ENCODE data around the gene ACTC1.

The ACTC1 gene

DNA sequence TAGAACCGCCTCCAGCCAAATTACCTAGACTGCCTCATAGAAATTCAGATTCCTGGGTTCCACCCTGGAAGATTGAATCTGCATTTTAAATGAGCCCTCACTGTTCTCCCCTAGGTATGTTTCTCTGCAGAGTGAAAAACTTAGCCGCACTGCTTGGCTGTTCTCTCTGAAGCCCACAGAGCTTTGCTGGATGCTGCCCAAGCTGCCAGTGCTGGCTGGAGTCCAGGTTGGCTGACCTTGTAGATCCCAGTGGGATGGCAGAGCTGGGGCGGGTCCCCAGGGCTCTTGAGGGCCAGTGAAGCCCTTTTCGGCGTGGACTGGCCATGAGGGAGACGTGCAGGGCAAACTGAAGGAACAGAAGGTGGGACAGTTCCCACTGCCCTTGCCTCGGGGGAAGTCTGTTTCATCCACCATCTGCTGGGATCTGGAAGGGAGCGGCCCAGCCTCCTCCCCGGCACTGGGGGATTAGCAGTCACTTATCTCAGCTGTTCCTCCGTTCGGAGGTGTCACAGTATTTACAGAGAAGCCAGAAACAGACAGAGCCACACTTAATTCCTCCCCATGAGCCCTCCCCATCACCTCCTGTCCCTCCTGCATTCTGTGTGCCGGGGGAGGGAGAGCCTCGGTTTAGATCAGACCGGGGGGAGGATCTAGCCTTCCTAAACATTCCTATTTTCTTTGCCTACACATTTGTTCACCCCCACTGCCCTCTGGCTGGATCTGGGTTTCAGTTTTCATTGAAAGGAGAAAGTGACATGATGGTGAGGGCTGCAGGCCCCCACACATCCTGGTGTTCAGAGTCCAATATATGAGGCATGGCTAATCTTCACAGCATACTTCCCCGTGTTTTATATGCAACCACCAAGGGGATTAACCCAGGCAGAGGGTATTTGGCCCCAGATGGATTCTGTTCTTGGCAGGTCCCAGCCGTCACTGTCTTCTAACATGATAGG lies 4.1 kb upstream of the ACTC1 start:
- peak; percentile 90 for DNase-seq (ENCODE audit: low spot score)

DNA sequence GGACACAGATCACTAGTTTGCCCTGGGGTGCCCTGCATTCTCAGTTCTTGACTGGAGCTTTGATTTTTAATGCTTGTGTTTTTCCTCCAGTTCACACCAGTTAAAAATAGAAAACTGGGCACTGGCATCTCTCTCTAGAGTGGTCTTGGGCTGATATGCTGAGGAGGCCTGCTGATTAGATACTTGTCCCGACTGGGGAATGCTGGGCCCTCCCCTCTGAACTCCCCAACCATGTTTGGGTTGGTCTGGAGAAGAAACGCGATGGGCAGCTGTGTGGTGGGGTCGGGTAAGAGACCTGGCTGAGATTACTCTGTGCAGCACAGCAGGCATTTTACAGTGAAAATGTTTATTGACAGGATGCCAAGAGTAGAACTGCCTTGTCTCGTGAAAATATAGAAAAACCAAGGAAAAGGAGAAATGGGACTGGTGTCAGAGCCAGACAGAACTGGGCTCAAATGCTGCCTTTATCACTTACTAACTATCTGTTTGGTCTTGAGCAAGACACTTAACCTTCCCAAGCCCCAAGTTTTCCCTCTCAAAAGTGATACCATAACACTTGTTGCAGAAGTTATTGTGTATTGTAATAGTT lies 1.6 kb upstream of the ACTC1 start:
- DNase-seq (ENCODE audit: low spot score): no peak

DNA sequence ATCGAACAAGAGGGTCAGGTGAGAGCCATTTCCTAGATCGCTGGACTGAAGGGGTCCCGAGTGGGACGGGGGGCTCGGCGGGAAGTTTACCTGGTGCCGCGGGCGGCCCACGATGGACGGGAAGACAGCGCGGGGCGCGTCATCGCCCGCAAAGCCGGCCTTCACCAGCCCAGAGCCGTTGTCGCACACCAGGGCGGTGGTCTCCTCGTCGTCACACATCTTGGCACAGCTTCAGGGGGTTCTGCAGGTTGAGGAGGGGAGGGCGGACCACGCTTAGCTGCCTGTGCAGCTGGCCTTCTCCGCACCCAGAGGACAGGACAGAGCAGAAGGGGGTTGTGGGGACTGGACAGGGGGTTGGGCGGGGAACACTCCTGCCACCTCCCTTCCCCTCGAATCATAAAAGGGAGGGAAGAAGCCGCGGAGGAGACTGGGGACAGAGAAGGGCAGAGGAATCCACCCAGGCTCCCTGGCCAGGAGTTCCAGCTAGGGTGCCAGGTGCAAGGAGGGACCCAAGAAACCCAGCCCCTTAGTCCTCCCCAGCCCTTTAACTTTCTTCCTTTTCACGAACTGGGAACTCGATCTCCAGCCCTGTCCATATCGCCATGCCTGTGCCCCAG lies 651 bp downstream of the ACTC1 start:
- DNase-seq (ENCODE audit: low spot score): no peak

GRCh38 chr15:34793901-34794300 lies 1.4 kb downstream of the ACTC1 start:
- DNase-seq (ENCODE audit: low spot score): no peak

GRCh38 chr15:34793071-34793470 lies 2.3 kb downstream of the ACTC1 start:
- DNase-seq (ENCODE audit: low spot score): no peak

DNA sequence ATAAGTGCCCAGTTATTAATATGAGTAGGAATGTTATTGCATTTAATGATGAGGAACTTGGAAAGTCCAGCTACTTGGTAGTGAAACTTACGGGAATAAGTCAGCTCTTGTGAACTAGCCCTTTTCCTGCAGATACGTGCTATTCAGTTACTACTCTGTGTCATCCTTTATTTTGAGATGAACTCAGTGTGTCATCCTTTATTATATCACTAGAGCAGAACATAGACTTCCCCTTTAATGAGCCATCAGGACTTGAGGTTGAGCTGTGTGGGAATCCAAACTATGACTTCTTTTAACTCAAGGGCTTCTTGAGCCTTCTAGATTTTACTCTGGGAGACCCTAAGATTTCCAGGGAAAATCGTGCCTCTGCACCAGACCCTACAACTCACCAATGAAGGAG lies 3.6 kb downstream of the ACTC1 start:
- DNase-seq (ENCODE audit: low spot score): no peak

DNA sequence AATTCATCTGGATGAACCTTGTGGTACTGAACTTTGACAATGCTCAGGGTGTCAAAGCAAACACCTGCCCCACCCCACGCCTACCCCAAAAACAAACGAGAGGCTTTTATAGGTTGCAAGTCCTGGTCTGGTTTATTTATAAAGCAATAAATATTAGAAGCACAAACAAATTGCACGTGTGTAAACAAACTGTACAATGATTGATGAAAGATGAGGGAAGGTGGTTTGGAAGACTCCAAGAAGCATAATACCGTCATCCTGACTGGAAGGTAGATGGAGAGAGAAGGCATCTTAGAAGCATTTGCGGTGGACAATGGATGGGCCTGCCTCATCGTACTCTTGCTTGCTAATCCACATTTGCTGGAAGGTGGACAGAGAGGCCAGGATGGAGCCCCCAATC lies 5.2 kb downstream of the ACTC1 start:
- DNase-seq (ENCODE audit: low spot score): no peak

- no peak for DNase-seq (ENCODE audit: low spot score)
These were observed 6.0 kb downstream of the ACTC1 start for GRCh38 chr15:34789326-34789725.

DNA sequence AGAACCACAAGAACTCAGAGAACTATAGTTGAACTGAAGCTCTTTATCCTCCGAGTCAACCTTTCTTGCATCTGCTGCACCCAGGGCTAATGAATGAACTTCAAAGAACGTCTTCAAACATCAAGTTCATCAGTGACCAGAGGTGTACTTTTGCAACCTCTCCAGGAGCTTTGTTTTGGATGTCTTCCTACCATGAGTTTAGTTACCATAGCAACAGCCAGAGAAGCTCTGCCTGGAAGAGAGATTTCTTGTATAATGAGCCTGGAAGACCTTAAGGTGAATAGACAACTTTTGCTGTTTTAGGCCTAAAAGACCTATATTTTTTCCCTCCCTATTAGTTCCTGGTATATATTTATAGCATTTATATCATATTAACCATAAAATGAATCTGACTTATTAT lies 9.1 kb downstream of the ACTC1 start:
- no peak for DNase-seq (ENCODE audit: low spot score)

DNA sequence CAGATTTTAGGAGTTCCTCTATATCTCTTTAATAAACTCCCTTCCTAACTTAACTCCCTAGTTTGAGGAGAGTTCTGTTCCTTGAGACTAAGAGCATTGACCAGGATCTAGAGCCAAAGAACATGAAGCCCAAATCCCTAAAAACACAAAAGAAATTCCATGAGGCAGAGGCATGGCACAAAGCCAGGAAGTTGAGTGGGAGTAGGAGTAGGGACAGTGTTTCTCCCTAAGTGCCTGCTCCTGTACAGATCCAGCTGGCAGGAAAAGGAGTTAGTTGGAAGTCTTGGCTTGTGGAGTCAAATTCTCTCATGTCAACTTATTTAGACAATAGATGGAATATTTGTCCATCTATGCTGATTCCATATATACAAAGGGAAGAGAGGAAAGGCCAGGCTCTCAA lies 11.4 kb downstream of the ACTC1 start:
- DNase-seq (ENCODE audit: low spot score): no peak

DNA sequence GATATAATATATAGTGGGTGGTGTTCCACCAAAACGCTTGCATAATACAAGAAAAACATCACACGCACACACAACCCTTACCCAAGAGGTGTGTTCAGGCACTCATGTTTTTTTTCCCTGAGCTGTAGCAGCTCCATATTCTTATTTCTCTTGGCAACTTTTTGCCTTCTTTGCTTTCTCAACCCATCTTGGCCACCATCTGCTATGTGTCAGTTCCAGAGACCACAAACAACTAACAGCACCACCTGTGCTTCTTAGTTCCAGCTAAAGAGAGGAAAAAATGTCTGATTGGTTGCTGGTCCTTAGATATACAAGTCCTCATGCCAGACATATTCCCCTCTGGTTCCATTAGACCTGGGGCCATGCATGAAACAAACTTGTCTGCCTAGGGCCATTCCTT lies 11.9 kb downstream of the ACTC1 start:
- no peak for DNase-seq (ENCODE audit: low spot score)

- DNase-seq (ENCODE audit: low spot score): no peak
These were observed 12.4 kb downstream of the ACTC1 start for GRCh38 chr15:34782901-34783300.

- no peak for DNase-seq (ENCODE audit: low spot score)
These were observed 14.6 kb downstream of the ACTC1 start for GRCh38 chr15:34780725-34781124.

GRCh38 chr15:34776606-34777105 lies 18.7 kb downstream of the ACTC1 start:
- DNase-seq (ENCODE audit: low spot score): no peak

DNA sequence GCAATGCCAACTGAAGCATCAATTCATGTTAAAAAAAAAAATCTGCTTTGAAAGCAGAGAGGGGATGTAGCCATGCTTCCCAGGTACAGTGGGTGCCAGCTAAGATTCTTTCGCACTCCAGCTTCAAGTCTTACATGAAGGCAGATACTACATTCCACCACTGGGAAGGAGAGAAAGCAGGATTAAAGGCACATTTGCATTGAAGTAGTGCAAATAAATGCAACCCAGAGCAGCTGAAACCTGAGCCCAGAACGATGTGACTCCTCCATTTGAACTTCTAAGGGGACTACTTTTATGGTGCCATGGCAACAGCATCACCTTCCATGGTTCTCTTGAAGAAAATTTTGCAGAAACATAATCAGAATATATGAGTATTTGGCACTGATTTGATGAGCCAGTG lies 21.4 kb downstream of the ACTC1 start:
- DNase-seq (ENCODE audit: low spot score): no peak

DNA sequence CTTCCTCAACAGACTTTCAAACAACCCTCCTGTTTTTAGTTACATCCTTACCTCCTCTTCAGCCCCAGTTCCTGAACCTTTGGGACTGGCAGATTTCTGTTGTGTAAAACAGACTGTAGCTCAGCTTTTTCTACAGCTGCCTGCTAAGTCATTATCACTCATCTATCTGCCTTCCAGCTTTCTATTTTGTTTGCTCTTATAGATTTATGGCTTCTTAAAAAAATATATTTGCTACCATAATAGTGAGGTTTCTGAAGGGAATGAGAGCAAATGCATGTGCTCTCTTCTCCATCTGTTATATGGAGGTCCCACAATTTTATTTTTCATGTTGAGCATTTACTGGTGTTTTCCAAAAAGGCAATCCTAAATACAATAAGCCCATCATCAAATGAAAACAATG lies 22.3 kb downstream of the ACTC1 start:
- DNase-seq (ENCODE audit: low spot score): no peak

DNA sequence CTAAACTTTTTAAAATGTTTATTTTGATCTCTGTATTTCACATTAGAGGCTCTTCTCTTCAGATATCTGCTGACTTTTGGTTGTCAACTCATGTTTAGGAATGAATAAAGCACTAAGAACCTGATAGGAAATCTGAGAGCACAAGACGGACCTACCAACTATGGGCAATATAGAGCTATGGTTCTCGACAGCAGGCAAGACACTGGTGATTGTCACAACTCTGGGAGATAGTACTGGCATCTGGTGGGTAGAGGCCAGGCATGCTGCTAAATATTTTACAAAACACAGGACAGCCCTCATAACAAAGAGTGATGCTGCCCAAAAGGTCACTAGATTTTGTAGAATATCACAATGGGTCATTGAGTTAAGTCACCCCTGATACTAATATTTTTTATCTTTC lies 23.0 kb downstream of the ACTC1 start:
- no peak for DNase-seq (ENCODE audit: low spot score)

- DNase-seq (ENCODE audit: low spot score): no peak
These were observed 25.6 kb downstream of the ACTC1 start for GRCh38 chr15:34769711-34770110.

- no peak for DNase-seq (ENCODE audit: low spot score)
These were observed 26.8 kb downstream of the ACTC1 start for GRCh38 chr15:34768530-34768929.

- DNase-seq (ENCODE audit: low spot score): no peak
These were observed 29.6 kb downstream of the ACTC1 start for GRCh38 chr15:34765741-34766140.

GRCh38 chr15:34760909-34761308 lies 34.4 kb downstream of the ACTC1 start:
- peak; percentile 36 for DNase-seq (ENCODE audit: low spot score)

- DNase-seq (ENCODE audit: low spot score): peak; percentile 43
These were observed 35.4 kb downstream of the ACTC1 start for GRCh38 chr15:34759992-34760391.

DNA sequence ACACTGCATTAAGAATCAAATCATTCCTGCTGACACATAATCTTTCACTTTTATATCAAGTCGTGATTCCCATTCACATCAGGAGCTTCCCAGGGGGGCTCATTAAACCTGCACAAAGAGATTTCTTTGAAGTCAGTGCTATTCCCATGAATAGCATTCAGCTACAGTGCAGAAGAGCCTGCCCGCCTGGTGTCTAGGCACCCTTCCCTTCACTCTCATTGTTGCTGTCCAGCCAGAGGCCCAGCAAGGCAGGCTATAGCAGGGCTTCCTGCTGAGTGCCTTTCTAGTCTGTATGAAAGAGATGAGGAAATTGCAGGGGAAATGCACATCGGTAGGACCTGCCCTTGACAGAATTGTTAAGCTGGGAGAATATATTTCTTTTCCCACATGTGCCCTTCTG lies 36.0 kb downstream of the ACTC1 start:
- no peak for DNase-seq (ENCODE audit: low spot score)

Data from D341Med (cell line).